ENCODE results near the gene C4orf50.
"Not testable (repeated sequence)": the region's sequence is repeated elsewhere in the genome, so short reads cannot be mapped to it uniquely, and the experiment has no call there.

Gene C4orf50

DNA sequence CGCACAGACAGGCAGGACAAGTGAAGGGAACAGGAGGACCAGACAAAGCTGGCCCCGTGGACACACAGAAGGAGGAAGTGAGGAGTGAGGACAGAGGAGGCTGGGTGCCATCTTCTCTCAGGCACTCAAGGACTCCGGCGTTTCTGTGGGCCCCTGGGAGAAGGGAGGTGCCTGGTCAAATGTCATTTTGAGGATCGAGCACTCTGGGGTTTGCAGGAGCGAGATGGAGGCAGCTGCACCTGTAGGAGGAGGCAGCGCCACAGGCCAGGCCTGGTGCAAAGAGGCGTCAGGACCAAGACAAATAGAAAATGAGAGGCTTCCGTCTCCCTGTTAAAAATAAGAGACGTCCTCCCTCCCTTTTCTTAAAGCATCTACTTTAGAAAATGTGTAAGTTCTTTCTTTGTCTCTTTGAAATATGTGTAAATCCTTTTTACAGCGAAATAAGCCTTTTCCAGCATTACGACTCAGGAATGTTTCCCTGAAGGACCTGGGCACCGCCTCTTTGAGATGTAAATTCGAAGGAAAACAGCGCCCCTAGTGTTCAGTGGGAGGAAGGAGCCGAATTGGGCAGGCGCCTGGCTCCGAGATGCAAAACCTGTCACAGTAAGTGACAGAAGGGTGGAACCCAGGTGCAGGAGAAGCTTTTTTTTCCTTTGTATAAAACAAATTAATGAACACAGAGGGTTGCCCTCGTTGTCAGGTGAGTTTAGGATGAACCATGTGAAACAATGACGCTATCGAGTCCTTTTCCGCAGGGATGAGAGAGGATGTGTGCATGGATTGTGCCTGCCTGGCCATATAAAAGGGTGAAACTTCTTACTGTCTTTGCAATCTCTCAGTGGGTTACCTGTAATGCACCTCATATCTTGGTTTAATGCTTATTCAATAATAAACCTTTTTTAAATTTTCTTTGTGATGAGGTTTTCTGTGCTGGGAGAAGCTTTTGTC is 1.4 kb upstream of the C4orf50 start:
- DNase-seq (ENCODE audit: low read depth in 2 of 3, low spot score in 1 of 3): peak in 1 of 3 donors; percentile 36

DNA sequence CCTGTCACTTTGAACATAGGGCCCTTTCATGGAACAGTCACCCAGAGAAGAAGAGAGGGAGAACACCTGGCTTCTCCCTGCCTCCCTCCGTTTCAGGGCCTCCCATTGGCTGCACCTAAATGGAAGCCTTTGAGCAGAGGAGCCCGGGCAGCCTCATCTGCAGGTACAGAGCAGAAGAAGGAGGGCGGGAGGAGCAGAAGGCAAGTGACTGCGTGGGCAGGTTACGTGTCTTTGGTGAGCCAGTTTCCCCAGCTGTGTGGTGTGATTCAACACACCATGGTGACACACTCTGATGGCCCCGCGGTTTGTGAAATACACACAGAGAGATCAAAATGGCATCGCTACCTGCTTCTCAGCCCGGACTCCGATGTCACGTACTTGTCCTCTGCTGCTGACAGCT is 431 bp downstream of the C4orf50 start:
- no peak for DNase-seq (ENCODE audit: low read depth in 2 of 3, low spot score in 1 of 3)

DNA sequence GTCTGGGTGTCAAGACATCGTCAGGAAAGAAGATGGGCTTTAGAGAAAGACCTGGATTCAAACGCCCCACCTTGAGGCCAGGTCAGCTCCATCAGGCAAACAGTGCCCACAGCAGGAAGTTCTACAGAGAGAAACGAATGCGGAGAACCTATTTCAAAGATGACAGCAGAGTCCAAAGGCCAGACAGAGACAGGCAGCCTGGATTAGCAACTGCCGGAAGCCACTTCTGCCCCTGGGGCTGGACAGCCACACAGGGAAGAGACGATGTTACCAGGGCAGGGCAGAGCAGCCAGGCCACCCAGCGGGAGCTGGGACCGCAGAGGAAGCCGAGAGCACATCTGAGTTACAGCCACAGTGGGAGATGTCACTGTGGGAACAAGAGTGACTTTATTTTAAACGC is 1.2 kb downstream of the C4orf50 start:
- no peak for DNase-seq (ENCODE audit: low read depth in 2 of 3, low spot score in 1 of 3)

DNA sequence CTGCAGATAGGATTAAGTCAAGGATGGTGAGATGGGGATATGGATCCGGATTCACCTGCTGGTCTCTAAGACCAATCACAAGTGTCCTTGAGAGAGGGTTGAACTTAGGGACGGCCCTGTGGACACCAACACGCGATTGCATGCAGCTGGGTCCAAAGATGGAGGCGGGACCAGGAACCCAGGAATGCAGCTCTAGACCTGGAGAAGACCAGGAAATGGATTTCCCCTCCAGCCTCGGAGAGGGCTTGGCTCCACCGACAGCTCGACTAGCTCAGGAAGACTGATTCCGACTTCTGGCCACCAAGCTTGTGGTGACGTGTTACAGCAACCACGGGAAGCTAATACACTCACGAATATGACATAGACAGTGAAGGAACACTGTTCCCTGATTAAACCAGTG is 4.7 kb downstream of the C4orf50 start:
- no peak for DNase-seq (ENCODE audit: low read depth in 2 of 3, low spot score in 1 of 3)

GRCh38 chr4:6012200-6012599 is 6.0 kb downstream of the C4orf50 start:
- no peak for DNase-seq (ENCODE audit: low read depth in 2 of 3, low spot score in 1 of 3)

DNA sequence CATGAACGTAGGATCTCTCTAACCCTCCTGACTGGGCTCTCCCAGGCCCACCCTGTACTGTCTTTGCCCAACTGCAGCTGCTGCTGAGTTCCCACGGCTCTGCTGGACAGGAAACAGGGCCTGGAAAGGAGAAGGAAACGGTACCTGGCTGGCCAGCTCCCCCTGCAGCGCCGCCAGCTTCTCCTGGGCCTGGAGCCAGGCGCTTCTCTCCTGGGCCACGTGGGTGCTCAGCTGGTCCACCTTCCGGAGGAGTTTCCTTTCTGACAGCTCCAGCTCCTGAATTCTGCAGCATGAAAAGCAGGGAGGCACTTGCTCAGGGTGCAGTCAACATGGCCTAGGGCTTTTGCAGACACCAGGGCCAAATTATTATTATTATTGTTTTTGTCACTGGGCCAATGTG is 6.5 kb downstream of the C4orf50 start:
- no peak for DNase-seq (ENCODE audit: low read depth in 2 of 3, low spot score in 1 of 3)

DNA sequence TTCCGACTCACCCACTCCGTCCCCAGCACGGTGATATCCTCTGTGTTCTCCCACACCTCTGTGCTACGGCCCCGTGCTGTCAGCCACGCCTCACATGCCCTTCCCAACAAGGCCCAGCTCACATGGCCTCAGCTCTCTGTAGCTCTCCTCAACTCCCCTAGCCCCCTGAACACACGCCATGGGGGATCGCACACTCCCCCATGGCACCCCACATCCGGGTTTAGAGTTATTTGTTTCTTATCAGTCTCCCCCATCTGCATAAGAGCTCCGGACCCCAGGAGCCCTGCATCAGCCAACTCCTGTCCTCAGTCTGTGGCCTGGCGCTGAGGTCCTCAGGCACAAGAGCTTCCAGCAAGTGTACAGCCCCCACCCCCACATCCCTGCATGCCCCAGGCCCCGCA is 7.0 kb downstream of the C4orf50 start:
- no peak for DNase-seq (ENCODE audit: low read depth in 2 of 3, low spot score in 1 of 3)

- no peak for DNase-seq (ENCODE audit: low read depth in 2 of 3, low spot score in 1 of 3)
Measured at GRCh38 chr4:6010789-6011188, 7.4 kb downstream of the C4orf50 start.

- no peak for DNase-seq (ENCODE audit: low read depth in 2 of 3, low spot score in 1 of 3)
Measured at GRCh38 chr4:6009452-6009851, 8.8 kb downstream of the C4orf50 start.

GRCh38 chr4:6008766-6009385 is 9.4 kb downstream of the C4orf50 start:
- DNase-seq (ENCODE audit: low read depth in 2 of 3, low spot score in 1 of 3): no peak

DNA sequence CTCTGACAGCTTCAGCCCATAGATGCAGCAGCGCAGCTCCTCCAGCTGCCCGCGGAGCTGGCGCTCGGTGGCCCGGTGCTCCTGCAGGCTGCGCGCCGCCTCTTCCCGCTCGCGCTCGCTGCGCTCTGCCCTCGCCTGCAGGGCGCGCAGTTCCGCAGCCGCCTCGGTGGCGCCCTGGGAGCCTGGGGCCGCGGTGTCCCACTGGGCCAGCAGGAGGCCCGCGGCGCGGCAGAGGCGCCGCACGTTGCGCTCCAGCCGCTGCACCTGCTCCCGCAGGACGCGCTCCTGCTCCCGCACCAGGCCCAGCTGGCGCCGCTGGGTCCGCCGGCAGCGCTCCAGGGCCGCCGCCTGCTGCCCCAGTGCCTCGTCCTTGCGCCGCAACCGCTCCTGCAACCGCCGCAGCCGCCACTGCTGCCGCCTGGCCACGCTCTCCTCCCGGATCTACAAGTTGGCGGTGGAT is 10.1 kb downstream of the C4orf50 start:
- DNase-seq (ENCODE audit: low read depth in 2 of 3, low spot score in 1 of 3): no peak

DNA sequence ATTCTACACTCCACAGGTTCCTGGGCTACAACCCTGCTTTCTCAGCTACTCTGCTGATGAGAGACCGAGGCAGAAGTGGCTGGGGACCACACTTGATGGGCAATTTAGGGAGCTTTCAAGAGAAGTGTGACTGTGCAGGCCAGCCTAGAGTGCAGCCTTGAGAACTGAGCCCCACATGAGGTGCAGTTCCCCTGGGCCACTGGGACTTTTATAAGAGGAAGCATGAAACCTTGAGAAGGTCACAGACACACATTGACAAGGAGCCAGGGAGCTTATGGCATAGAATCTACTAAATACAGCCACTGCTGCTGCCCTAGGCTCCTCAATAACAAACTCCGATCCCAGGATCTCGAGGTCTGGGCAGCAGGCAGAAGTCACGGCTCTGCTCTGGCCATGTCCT is 13.1 kb downstream of the C4orf50 start:
- DNase-seq (ENCODE audit: low read depth in 2 of 3, low spot score in 1 of 3): no peak

- not testable (repeated sequence) for DNase-seq (ENCODE audit: low read depth in 2 of 3, low spot score in 1 of 3)
Measured at GRCh38 chr4:6003485-6003884, 14.7 kb downstream of the C4orf50 start.

DNA sequence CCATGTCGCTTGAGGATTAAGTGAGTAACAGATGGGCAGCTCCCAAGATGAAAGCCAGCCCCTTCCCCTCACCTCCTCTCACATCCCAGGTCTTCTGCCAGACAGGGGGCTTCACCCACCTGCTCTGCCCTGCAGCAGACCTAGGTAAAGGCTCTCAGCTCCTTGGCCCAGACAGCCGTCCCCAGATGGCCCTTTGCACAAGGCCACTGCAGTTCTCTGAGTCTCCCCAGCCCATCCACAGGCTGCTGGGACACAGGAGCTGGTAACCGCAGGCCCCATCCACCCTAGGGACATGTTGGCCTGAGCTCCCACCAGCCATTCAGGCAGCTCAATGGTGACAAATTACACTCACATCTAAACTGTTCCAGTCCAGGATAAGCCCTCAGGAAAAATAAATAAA is 15.3 kb downstream of the C4orf50 start:
- DNase-seq (ENCODE audit: low read depth in 2 of 3, low spot score in 1 of 3): no peak

- no peak for DNase-seq (ENCODE audit: low read depth in 2 of 3, low spot score in 1 of 3)
Measured at GRCh38 chr4:6002492-6002833, 15.8 kb downstream of the C4orf50 start.

DNA sequence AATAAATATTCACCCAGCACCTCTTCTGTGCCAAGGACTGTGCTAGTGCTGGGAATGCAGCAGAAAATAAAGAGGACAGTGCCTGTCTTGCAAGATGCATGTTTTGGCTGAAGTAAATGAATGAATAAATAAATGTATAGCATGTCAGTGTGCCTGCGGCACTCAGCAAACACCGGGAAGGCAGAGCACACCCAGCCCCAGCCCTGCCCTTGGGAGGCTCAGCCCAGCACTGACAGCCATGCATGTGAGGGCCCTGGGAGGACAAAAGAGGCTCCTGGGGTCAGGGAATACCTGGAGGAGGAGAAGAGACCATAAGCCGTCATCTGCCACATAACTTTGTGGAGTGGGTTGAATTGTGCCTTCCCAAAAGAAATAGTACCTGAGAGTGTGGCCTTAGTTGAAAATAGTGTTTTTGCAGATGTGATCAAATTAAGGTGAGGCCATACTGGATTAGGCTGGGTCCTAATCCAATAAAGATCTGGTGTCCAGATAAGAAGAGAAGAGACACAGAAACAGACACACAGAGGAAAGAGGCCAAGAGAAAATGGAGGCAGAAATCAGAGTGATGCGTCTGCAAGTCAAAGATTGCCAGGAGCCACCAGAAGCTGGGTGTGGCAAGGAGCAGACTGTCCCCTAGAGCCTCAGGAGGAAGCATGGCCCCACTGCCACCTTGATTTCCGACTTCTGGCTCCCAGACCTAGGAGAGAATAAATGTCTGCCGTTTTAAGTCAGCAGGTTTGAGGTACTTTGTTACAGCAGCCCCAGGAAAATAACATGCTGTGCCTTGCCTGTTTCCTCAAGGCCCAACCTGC is 16.3 kb downstream of the C4orf50 start:
- DNase-seq (ENCODE audit: low read depth in 2 of 3, low spot score in 1 of 3): no peak

GRCh38 chr4:5999830-6000365 is 18.3 kb downstream of the C4orf50 start:
- no peak for DNase-seq (ENCODE audit: low read depth in 2 of 3, low spot score in 1 of 3)

- DNase-seq (ENCODE audit: low read depth in 2 of 3, low spot score in 1 of 3): no peak
Measured at GRCh38 chr4:5999356-5999755, 18.9 kb downstream of the C4orf50 start.

DNA sequence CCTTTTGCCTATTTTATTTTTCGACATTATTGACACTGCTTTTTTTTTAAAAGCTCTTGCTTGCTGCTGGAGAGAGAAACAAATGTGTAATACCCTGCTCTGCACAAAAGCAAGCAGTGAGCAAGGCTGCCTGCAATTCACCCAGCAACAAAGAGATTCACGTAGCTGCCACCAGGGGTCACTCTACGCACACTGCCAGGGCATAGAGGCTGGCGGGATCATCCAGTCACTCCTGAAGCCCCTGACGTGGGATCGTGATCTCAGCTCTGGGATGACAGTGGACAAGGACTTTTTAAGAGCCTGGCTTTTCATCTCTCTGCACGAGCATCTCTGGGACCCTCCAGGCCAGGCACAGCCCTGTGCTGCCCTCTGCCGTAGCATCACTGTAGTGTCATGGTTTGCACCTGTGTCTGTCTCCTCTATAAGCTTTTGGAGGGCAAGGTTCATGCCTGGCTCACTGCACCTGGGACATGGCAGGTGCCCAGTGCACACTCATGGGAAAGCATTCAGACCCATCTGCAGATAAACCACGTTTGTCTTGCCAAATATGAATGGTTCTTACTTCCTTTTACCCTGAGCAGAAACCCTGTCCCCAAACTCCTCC is 19.8 kb downstream of the C4orf50 start:
- peak in 2 of 3 donors; percentile 22 to 33 for DNase-seq (ENCODE audit: low read depth in 2 of 3, low spot score in 1 of 3)

DNA sequence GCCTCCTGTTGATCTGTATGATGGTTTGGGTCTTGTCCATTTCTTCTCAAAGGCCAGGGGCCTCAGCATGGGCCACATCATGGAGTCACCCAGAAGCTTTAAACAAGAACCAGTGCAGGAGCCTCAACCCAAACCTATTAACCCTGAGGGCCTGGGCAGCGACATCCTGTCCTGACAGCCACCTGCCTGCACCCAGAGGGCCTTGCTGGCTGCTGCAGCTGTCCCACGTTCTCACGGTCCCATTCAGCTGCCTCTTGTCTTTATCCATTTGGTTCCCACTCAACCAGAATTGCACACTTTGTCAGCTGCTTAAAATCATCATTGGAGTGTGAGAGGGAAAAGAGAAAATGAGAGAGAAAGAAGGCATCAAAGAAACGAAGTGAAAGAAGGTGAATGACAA is 21.6 kb downstream of the C4orf50 start:
- no peak for DNase-seq (ENCODE audit: low read depth in 2 of 3, low spot score in 1 of 3)

Measured in stimulated activated CD4-positive, alpha-beta T cell treated with anti-CD3 and anti-CD28 coated beads, Interleukin-12 subunit alpha, Interleukin-12 subunit beta, amount 100 ng/mL, for 48 hours (primary cell).